Activated B cell treated with CpG ODN at 0.5 μM for 24 hours (primary cell): ENCODE results near the gene TTC4. TPM values are rescaled to one million over a fixed set of nuclear protein-coding genes. Genes with fewer than 3 reads are reported as not detected.

Source experiments
- ATAC-seq: fragments of 200-7000 bp; cut with Tn5 transposase; one replicate; pipeline ENCODE4 v1.10.0; 2021; ENCODE audit warnings: low read depth, mild to moderate bottlenecking, moderate library complexity
- CTCF ChIA-PET: fragments of 350-600 bp; sonication (Branson Sonifier 250); formaldehyde crosslinking; loops from one replicate; lab custom pipeline; 2021; ENCODE audit warnings: antibody characterized with exemption; lab: Charles Lee
- POLR2A ChIA-PET: fragments of 350-600 bp; sonication (Branson Sonifier 250); formaldehyde crosslinking; loops from one replicate; lab custom pipeline; 2021; ENCODE audit warnings: antibody characterized with exemption; lab: Charles Lee
- DNase-seq: peaks from one replicate; pipeline ENCODE4 v3.0.0; 2022
- H3K27ac Mint-ChIP-seq: one replicate; pipeline ENCODE4 v1.8.0; 2020; ENCODE audit warnings: mixed read lengths
- H3K27me3 Mint-ChIP-seq: one replicate; pipeline ENCODE4 v1.8.0; 2021; ENCODE audit warnings: mixed read lengths
- H3K36me3 Mint-ChIP-seq: one replicate; pipeline ENCODE4 v1.8.0; 2021; ENCODE audit warnings: low read depth, mixed read lengths
- H3K4me1 Mint-ChIP-seq: one replicate; pipeline ENCODE4 v1.8.0; 2021; ENCODE audit warnings: mixed read lengths
- H3K4me3 Mint-ChIP-seq: one replicate; pipeline ENCODE4 v1.8.0; 2020; ENCODE audit warnings: mild to moderate bottlenecking, mixed read lengths
- H3K9me3 Mint-ChIP-seq: one replicate; pipeline ENCODE4 v1.8.0; 2020; ENCODE audit warnings: mixed read lengths
- intact Hi-C: fragments of 100-400 bp; cut with micrococcal nuclease; formaldehyde crosslinking; loops from one replicate; pipeline ENCODE4 v1.15.1; 2024
- total RNA-seq: library from RNA; stranded (reverse); gene quantifications from 2 replicates; pipeline ENCODE4 v1.2.3, GENCODE V29; 2022
- TF ChIP-seq, protein P1 (sequence below): fragments of 200-600 bp; IDR thresholded peaks from one replicate; pipeline ENCODE4 v1.8.0; 2022; ENCODE audit warnings: antibody characterized with exemption, mild to moderate bottlenecking

TTC4 gene
- total RNA-seq: 30.8 and 31.5 TPM in 2 replicates

GRCh38 chr1:54715493-54716298 lies at the start of gene TTC4:
Gene TTC4 (plus strand): TSS chr1:54715861. CDS start chr1:54715909, 48 bp downstream.
- H3K27me3 Mint-ChIP-seq: no peaks in the 10 kb centered on the region
- ATAC-seq (peak; percentile 98), DNase-seq (peak; percentile 88)
- TF ChIP-seq, protein P1, sequence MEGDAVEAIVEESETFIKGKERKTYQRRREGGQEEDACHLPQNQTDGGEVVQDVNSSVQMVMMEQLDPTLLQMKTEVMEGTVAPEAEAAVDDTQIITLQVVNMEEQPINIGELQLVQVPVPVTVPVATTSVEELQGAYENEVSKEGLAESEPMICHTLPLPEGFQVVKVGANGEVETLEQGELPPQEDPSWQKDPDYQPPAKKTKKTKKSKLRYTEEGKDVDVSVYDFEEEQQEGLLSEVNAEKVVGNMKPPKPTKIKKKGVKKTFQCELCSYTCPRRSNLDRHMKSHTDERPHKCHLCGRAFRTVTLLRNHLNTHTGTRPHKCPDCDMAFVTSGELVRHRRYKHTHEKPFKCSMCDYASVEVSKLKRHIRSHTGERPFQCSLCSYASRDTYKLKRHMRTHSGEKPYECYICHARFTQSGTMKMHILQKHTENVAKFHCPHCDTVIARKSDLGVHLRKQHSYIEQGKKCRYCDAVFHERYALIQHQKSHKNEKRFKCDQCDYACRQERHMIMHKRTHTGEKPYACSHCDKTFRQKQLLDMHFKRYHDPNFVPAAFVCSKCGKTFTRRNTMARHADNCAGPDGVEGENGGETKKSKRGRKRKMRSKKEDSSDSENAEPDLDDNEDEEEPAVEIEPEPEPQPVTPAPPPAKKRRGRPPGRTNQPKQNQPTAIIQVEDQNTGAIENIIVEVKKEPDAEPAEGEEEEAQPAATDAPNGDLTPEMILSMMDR: no peak
- H3K27ac Mint-ChIP-seq: peak within 1 kb of the TSS; percentile 83
- peaks cover 27% of the 10 kb centered on the region for H3K36me3 Mint-ChIP-seq
- H3K9me3 Mint-ChIP-seq: no peaks in the 10 kb centered on the region
- CTCF ChIA-PET: interaction anchor here (0.9 to 2.7 kb wide), 2 partner anchors 85 to 226 kb away, joined by 3 to 10 read pairs; partner anchors contain the start of gene TTC22
- peak within 1 kb of the TSS; percentile 94 for H3K4me3 Mint-ChIP-seq
- peaks cover 30% of the 10 kb centered on the region for H3K4me1 Mint-ChIP-seq
- intact Hi-C loops: loop anchor here (1.0 to 5.0 kb wide), 9 partner anchors 49 to 1388 kb away; partner anchors contain the start of genes CYB5RL, DHCR24, IFT25 and LRP8
- POLR2A ChIA-PET: interaction anchor here (0.7 to 2.8 kb wide), 9 partner anchors 9 to 878 kb away, joined by 3 to 15 read pairs (median 5); partner anchors contain the start of genes IFT25, NDC1, PARS2 and SSBP3

GRCh38 chr1:54666333-54666732 lies 49.3 kb upstream of the TTC4 start:
- DNase-seq (no peak), ATAC-seq (no peak)
- TF ChIP-seq, protein P1: no peak
- ChIA-PET POLR2A (no interaction called here), CTCF (no interaction called here)
- no peaks in the 10 kb centered on the region for H3K4me1 Mint-ChIP-seq
- peaks cover 4% of the 10 kb centered on the region for H3K27me3 Mint-ChIP-seq
- intact Hi-C loops: no loop called here
- no peaks in the 10 kb centered on the region for H3K9me3 Mint-ChIP-seq
- no peak overlapping the region for H3K4me3 Mint-ChIP-seq
- H3K27ac Mint-ChIP-seq: no peak overlapping the region
- no peaks in the 10 kb centered on the region for H3K36me3 Mint-ChIP-seq

- ChIA-PET POLR2A (interaction anchor here (0.6 kb wide), 1 partner anchor 1244 kb away, joined by 4 read pairs; no protein-coding TSS in a partner anchor), CTCF (no interaction called here)
- TF ChIP-seq, protein P1: no peak
- Mint-ChIP-seq H3K9me3 (no peaks in the 10 kb centered on the region), H3K27me3 (peaks cover 2% of the 10 kb centered on the region), H3K4me3 (no peak overlapping the region), H3K27ac (no peak overlapping the region), H3K4me1 (no peaks in the 10 kb centered on the region), H3K36me3 (no peaks in the 10 kb centered on the region)
- DNase-seq (no peak), ATAC-seq (no peak)
- intact Hi-C loops: no loop called here
Observed at GRCh38 chr1:54667797-54668196, 47.9 kb upstream of the TTC4 start.

GRCh38 chr1:54668567-54668966 lies 47.1 kb upstream of the TTC4 start:
- intact Hi-C loops: no loop called here
- CTCF ChIA-PET: no interaction called here
- no peak overlapping the region for H3K4me3 Mint-ChIP-seq
- no peak for ATAC-seq
- H3K36me3 Mint-ChIP-seq: no peaks in the 10 kb centered on the region
- peaks cover 2% of the 10 kb centered on the region for H3K27me3 Mint-ChIP-seq
- no peak for DNase-seq
- no peaks in the 10 kb centered on the region for H3K4me1 Mint-ChIP-seq
- POLR2A ChIA-PET: no interaction called here
- H3K9me3 Mint-ChIP-seq: no peaks in the 10 kb centered on the region
- no peak overlapping the region for H3K27ac Mint-ChIP-seq
- TF ChIP-seq, protein P1: no peak

DNA sequence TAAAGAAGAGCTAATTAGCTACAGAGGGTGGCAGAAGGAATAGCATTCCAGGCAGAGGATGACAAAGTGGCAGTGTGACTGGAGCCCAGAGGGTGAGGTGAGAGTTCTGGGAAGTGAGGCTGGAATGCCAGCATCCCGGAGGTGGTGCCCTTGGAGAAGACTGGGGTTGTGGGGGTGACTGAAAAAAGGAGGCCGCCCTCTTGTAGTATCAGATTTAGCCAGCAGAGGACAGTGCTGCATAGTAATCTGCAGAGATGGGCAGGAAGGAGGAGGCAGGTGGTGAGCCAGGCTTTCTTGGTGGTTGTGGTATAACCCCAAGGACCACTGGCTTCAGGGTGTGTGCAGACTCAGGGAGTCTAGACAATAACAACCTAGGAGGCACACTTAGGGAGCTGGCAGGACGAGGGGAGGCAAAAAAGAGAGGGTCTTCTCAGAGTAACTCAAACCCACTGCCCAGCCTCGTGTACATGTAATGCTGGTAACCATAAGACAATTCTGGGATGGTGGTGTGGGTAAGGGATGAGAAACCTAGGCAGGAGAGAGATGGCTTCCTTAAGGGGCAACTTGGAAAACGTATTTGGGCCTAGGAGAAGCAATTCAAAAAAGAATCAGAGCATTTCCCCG lies 43.6 kb upstream of the TTC4 start:
- POLR2A ChIA-PET: no interaction called here
- intact Hi-C loops: loop anchor here (1.0 to 2.0 kb wide), 2 partner anchors 138 to 601 kb away; no protein-coding TSS in a partner anchor

More for the DNA sequence above, 43.6 kb upstream of the TTC4 start:
- DNase-seq (peak; percentile 20), ATAC-seq (peak; percentile 57)
- Mint-ChIP-seq H3K4me3 (no peak overlapping the region), H3K4me1 (no peaks in the 10 kb centered on the region), H3K36me3 (no peaks in the 10 kb centered on the region), H3K9me3 (no peaks in the 10 kb centered on the region), H3K27ac (no peak overlapping the region), H3K27me3 (no peaks in the 10 kb centered on the region)
- TF ChIP-seq, protein P1: no peak
- CTCF ChIA-PET: interaction anchor here (1.5 kb wide), 1 partner anchor 138 kb away, joined by 6 read pairs; no protein-coding TSS in a partner anchor
